PC-9 (cell line): Measurements from ENCODE around the gene LRRC74A. TPM values are rescaled to one million over a fixed set of nuclear protein-coding genes. Genes with fewer than 3 reads are reported as not detected.

ENCODE experiments used
- BruUV-seq: library from RNA; stranded (reverse); fragments of 400-500 nt; replicated peaks from 2 replicates; lab custom pipeline; 2021; lab: Mats Ljungman, UMichigan
- CTCF ChIA-PET: fragments of 300-600 bp; sonication (Branson Sonifier 250); formaldehyde crosslinking; loops from one replicate; lab custom pipeline; 2022; ENCODE audit warnings: antibody characterized with exemption; lab: Charles Lee
- POLR2A ChIA-PET: fragments of 300-600 bp; sonication (Branson Sonifier 250); formaldehyde crosslinking; loops from one replicate; lab custom pipeline; 2022; ENCODE audit warnings: antibody characterized with exemption; ENCODE audit not compliant: unreplicated experiment; lab: Charles Lee
- DNase-seq, 2 experiments: peaks; one replicate each; pipeline versions ENCODE4 v3.0.0 to v3.0.0-alpha.2; 2015 to 2022; ENCODE audit warnings: mixed read lengths in 1 of 2
- H2AFZ ChIP-seq: fragments of 200-600 bp; sonication (generic); 2 replicates; pipeline ENCODE4 v1.8.1; 2017; ENCODE audit warnings: antibody characterized with exemption
- H3F3A ChIP-seq: fragments of 200-600 bp; sonication (generic); 2 replicates; pipeline ENCODE4 v1.8.1; 2017; ENCODE audit warnings: antibody characterized with exemption, mild to moderate bottlenecking, low read depth; ENCODE audit not compliant: insufficient read depth
- H3K27ac ChIP-seq: fragments of 200-600 bp; sonication (generic); 2 replicates; pipeline ENCODE4 v1.6.1; 2016; ENCODE audit warnings: mixed run types
- H3K27me3 ChIP-seq: fragments of 200-600 bp; sonication (generic); 2 replicates; pipeline ENCODE4 v1.6.1; 2016; ENCODE audit warnings: low read depth, mixed run types; ENCODE audit not compliant: insufficient read depth
- H3K36me3 ChIP-seq: fragments of 200-600 bp; sonication (generic); 2 replicates; pipeline ENCODE4 v1.6.1; 2016; ENCODE audit warnings: low read depth, mixed run types
- H3K4me1 ChIP-seq: fragments of 200-600 bp; sonication (generic); replicated peaks from 2 replicates; pipeline ENCODE4 v1.6.1; 2016; ENCODE audit warnings: mixed run types; ENCODE audit not compliant: insufficient read depth
- H3K4me2 ChIP-seq: fragments of 200-600 bp; sonication (generic); 2 replicates; pipeline ENCODE4 v1.6.1; 2017; ENCODE audit warnings: mixed run types
- H3K4me3 ChIP-seq: fragments of 200-600 bp; sonication (generic); 2 replicates; pipeline ENCODE4 v1.6.1; 2016; ENCODE audit warnings: mixed run types
- H3K79me2 ChIP-seq: fragments of 200-600 bp; sonication (generic); 2 replicates; pipeline ENCODE4 v1.6.1; 2017; ENCODE audit warnings: low read depth, mixed run types
- H3K9me2 ChIP-seq: fragments of 200-600 bp; sonication (generic); 2 replicates; pipeline ENCODE4 v1.8.1; 2017; ENCODE audit warnings: mild to moderate bottlenecking; ENCODE audit not compliant: insufficient read depth
- H3K9me3 ChIP-seq: fragments of 200-600 bp; sonication (generic); 2 replicates; pipeline ENCODE4 v1.8.1; 2016; ENCODE audit warnings: low read depth; ENCODE audit not compliant: insufficient read depth
- H4K20me1 ChIP-seq: fragments of 200-600 bp; sonication (generic); 2 replicates; pipeline ENCODE4 v1.8.1; 2017; ENCODE audit not compliant: insufficient read depth
- CTCF ChIP-seq: fragments of 200-600 bp; sonication (generic); conservative IDR thresholded peaks from 2 replicates; pipeline ENCODE4 v1.6.1; 2017; ENCODE audit warnings: mixed run types, antibody characterized with exemption, mild to moderate bottlenecking, moderate library complexity
- EZH2 ChIP-seq: fragments of 200-600 bp; sonication (generic); IDR thresholded peaks from 2 replicates; pipeline ENCODE4 v1.8.0; 2017; ENCODE audit warnings: antibody characterized with exemption, low read depth
- intact Hi-C: fragments of 100-400 bp; cut with micrococcal nuclease; formaldehyde crosslinking; loops from one replicate; pipeline ENCODE4 v1.10.0; 2022; ENCODE audit not compliant: unreplicated experiment
- total RNA-seq: library from RNA; stranded (reverse); gene quantifications from 2 replicates; pipeline ENCODE4 v1.2.3, GENCODE V29; 2021

LRRC74A gene
- total RNA-seq, 1 experiment from 2014 or later, result not detected

GRCh38 chr14:76832503-76832988 lies 6.3 kb downstream of the LRRC74A start:
- ChIA-PET POLR2A (no interaction called here), CTCF (no interaction called here)

GRCh38 chr14:76833011-76833410 lies 6.8 kb downstream of the LRRC74A start:
- no peak for DNase-seq
- H3K79me2 ChIP-seq, result no peaks in the 10 kb centered on the region
- intact Hi-C loops, result no loop called here
- H2AFZ ChIP-seq, result no peak overlapping the region
- no peaks in the 10 kb centered on the region for H3K36me3 ChIP-seq
- 0 out of 2 replicates have a peak, but pooled peaks cover 5% of the 10 kb centered on the region for H3K9me3 ChIP-seq
- peaks cover 97% of the 10 kb centered on the region for H3K27me3 ChIP-seq
- no peak overlapping the region for H3K27ac ChIP-seq
- TF ChIP-seq EZH2 (no peak), CTCF (no peak)
- ChIA-PET CTCF (no interaction called here), POLR2A (no interaction called here)
- no TSS peak for BruUV-seq
- no peak overlapping the region for H3K4me2 ChIP-seq
- H3K4me3 ChIP-seq, result no peak overlapping the region
- H3K9me2 ChIP-seq, result no peaks in the 10 kb centered on the region
- no peaks in the 10 kb centered on the region for H4K20me1 ChIP-seq
- H3K4me1 ChIP-seq, result no peaks in the 10 kb centered on the region
- no peaks in the 10 kb centered on the region for H3F3A ChIP-seq

More at GRCh38 chr14:76832503-76832988, 6.3 kb downstream of the LRRC74A start:
- H3K79me2 ChIP-seq, result no peaks in the 10 kb centered on the region
- H3K4me3 ChIP-seq, result no peak overlapping the region
- H3K27ac ChIP-seq, result no peak overlapping the region
- no peak overlapping the region for H2AFZ ChIP-seq
- no peaks in the 10 kb centered on the region for H4K20me1 ChIP-seq
- peaks cover 97% of the 10 kb centered on the region for H3K27me3 ChIP-seq
- intact Hi-C loops, result no loop called here
- no peak overlapping the region for H3K4me2 ChIP-seq
- H3K9me3 ChIP-seq, result 0 out of 2 replicates have a peak, but pooled peaks cover 5% of the 10 kb centered on the region
- no peak for DNase-seq
- BruUV-seq, result no TSS peak
- no peaks in the 10 kb centered on the region for H3K36me3 ChIP-seq
- no peaks in the 10 kb centered on the region for H3K4me1 ChIP-seq
- H3F3A ChIP-seq, result no peaks in the 10 kb centered on the region
- H3K9me2 ChIP-seq, result no peaks in the 10 kb centered on the region
- TF ChIP-seq CTCF (no peak), EZH2 (no peak)

- Histone ChIP-seq H3K79me2 (no peaks in the 10 kb centered on the region), H4K20me1 (no peaks in the 10 kb centered on the region), H3K4me1 (no peaks in the 10 kb centered on the region), H3K4me2 (no peak overlapping the region), H3K9me2 (no peaks in the 10 kb centered on the region), H2AFZ (no peak overlapping the region), H3K4me3 (no peak overlapping the region), H3F3A (no peaks in the 10 kb centered on the region), H3K9me3 (0 out of 2 replicates have a peak, but pooled peaks cover 5% of the 10 kb centered on the region), H3K27ac (no peak overlapping the region), H3K36me3 (no peaks in the 10 kb centered on the region), H3K27me3 (peaks cover 97% of the 10 kb centered on the region)
- intact Hi-C loops, result no loop called here
- ChIA-PET POLR2A (no interaction called here), CTCF (no interaction called here)
- no peak for DNase-seq
- no TSS peak for BruUV-seq
- TF ChIP-seq EZH2 (no peak), CTCF (no peak)
These were observed 8.0 kb downstream of the LRRC74A start for GRCh38 chr14:76834241-76834661.
